ENCODE data around the gene MSANTD3. TPM values are rescaled to one million over a fixed set of nuclear protein-coding genes. Genes with fewer than 3 reads are reported as not detected.

MSANTD3 gene
- total and polyA plus RNA-seq, 2 experiments from 2014 or later, result 19.7 to 34.5 TPM

- TF ChIP-seq, protein P1, sequence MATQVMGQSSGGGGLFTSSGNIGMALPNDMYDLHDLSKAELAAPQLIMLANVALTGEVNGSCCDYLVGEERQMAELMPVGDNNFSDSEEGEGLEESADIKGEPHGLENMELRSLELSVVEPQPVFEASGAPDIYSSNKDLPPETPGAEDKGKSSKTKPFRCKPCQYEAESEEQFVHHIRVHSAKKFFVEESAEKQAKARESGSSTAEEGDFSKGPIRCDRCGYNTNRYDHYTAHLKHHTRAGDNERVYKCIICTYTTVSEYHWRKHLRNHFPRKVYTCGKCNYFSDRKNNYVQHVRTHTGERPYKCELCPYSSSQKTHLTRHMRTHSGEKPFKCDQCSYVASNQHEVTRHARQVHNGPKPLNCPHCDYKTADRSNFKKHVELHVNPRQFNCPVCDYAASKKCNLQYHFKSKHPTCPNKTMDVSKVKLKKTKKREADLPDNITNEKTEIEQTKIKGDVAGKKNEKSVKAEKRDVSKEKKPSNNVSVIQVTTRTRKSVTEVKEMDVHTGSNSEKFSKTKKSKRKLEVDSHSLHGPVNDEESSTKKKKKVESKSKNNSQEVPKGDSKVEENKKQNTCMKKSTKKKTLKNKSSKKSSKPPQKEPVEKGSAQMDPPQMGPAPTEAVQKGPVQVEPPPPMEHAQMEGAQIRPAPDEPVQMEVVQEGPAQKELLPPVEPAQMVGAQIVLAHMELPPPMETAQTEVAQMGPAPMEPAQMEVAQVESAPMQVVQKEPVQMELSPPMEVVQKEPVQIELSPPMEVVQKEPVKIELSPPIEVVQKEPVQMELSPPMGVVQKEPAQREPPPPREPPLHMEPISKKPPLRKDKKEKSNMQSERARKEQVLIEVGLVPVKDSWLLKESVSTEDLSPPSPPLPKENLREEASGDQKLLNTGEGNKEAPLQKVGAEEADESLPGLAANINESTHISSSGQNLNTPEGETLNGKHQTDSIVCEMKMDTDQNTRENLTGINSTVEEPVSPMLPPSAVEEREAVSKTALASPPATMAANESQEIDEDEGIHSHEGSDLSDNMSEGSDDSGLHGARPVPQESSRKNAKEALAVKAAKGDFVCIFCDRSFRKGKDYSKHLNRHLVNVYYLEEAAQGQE (IDR thresholded peaks at IDR 0.05; ENCODE audit: unreplicated experiment), result no peak
- TF ChIP-seq POLR2AphosphoS5 (IDR thresholded peaks at IDR 0.05; ENCODE audit: low read depth) (no peak), ZNF114 (CRISPR knock-in tag; IDR thresholded peaks at IDR 0.05) (no peak), CTCF (conservative IDR thresholded peaks at IDR 0.05; ENCODE audit: low read depth in 2 of 2) (no peak), ZNF331 (CRISPR knock-in tag; IDR thresholded peaks at IDR 0.05; ENCODE audit: low read depth) (no peak)
Measured at GRCh38 chr9:100479820-100480219, 52.9 kb downstream of the MSANTD3 start (continued).

- no peaks in the 10 kb centered on the region for H3K36me3 ChIP-seq (ENCODE audit: insufficient read depth)
- peaks cover 15% of the 10 kb centered on the region for H3K4me1 ChIP-seq (ENCODE audit: insufficient read depth)
- H3K36me3 Mint-ChIP-seq (ENCODE audit: low read depth), result no peaks in the 10 kb centered on the region
- H3K9me2 ChIP-seq (ENCODE audit: insufficient read depth), result no peaks in the 10 kb centered on the region
- H3K9me3 Mint-ChIP-seq, result no peaks in the 10 kb centered on the region
- no peaks in the 10 kb centered on the region for H3F3A ChIP-seq (replicated peaks; ENCODE audit: low read depth)
- peaks cover 26% of the 10 kb centered on the region for H3K4me1 Mint-ChIP-seq
- H2AFZ ChIP-seq, result no peak overlapping the region
- peaks cover 100% of the 10 kb centered on the region for H3K79me2 ChIP-seq (replicated peaks; ENCODE audit: insufficient read depth)
- H3K4me3 ChIP-seq, result no peak overlapping the region
- ATAC-seq (no peak), DNase-seq (ENCODE audit: low spot score) (no peak)
- H3K27me3 ChIP-seq (ENCODE audit: insufficient read depth), result no peaks in the 10 kb centered on the region
- H3K4me3 Mint-ChIP-seq, result no peak overlapping the region
- peaks cover 1% of the 10 kb centered on the region for H3K27me3 Mint-ChIP-seq (ENCODE audit: insufficient read depth, low read depth, poor library complexity)
- no peak overlapping the region for H3K27ac Mint-ChIP-seq
- H4K20me1 ChIP-seq (replicated peaks; ENCODE audit: insufficient read depth), result peaks cover 46% of the 10 kb centered on the region
- H3K27ac ChIP-seq (ENCODE audit: low read depth), result no peak overlapping the region
- H3K4me2 ChIP-seq, result no peak overlapping the region
- no peak for TF ChIP-seq JUNB (IDR thresholded peaks at IDR 0.05; ENCODE audit: unreplicated experiment)
- TF ChIP-seq CREB1 (CRISPR knock-in tag; IDR thresholded peaks at IDR 0.05; ENCODE audit: low read depth), result no peak
- no peak for TF ChIP-seq EZH2 (IDR thresholded peaks at IDR 0.05; ENCODE audit: low read depth, unreplicated experiment)
- TF ChIP-seq POLR2AphosphoS5 (IDR thresholded peaks at IDR 0.05; ENCODE audit: low read depth), result no peak
- TF ChIP-seq ZNF114 (CRISPR knock-in tag; IDR thresholded peaks at IDR 0.05), result no peak
- TF ChIP-seq STAT1 (IDR thresholded peaks at IDR 0.05; ENCODE audit: unreplicated experiment), result no peak
- no peak for TF ChIP-seq CTCF (conservative IDR thresholded peaks at IDR 0.05; ENCODE audit: low read depth in 2 of 2)
- TF ChIP-seq EZH2phosphoT487 (IDR thresholded peaks at IDR 0.05; ENCODE audit: unreplicated experiment), result no peak
- no peak for TF ChIP-seq ZNF462 (CRISPR knock-in tag; IDR thresholded peaks at IDR 0.05)
Measured at GRCh38 chr9:100485196-100485595, 58.3 kb downstream of the MSANTD3 start.

All from GM23338 (cell line).